ENCODE results near the gene DHODH.

- TF ChIP-seq POLR2A (IDR thresholded peaks at IDR 0.05; ENCODE audit: low read length) (no peak), GATA1 (IDR thresholded peaks at IDR 0.05; ENCODE audit: low read depth, low read length) (no peak)
Observed at GRCh38 chr16:72044825-72045359, 36.3 kb downstream of the DHODH start.

Measured in erythroblast (primary cell).